HEK293T (cell line): ENCODE measurements around the gene PAPPA2.

Experiments used
- ARNT ChIP-seq: fragments of 450-650 bp; IDR thresholded peaks from 2 replicates; pipeline ENCODE4 v1.6.1; 2017; ENCODE audit warnings: mild to moderate bottlenecking
- BHLHE40 ChIP-seq: fragments of 450-650 bp; IDR thresholded peaks from 2 replicates; pipeline ENCODE4 v1.6.1; 2016; ENCODE audit warnings: mild to moderate bottlenecking, moderate library complexity, borderline replicate concordance
- CTBP1 ChIP-seq: fragments of 450-650 bp; IDR thresholded peaks from 2 replicates; pipeline ENCODE4 v1.6.1; 2016; ENCODE audit warnings: borderline replicate concordance
- ELF4 ChIP-seq: fragments of 450-650 bp; IDR thresholded peaks from 2 replicates; pipeline ENCODE4 v1.6.1; 2017; ENCODE audit warnings: antibody characterized with exemption
- FOXA1 ChIP-seq: fragments of 450-650 bp; IDR thresholded peaks from 2 replicates; pipeline ENCODE4 v1.6.1; 2016; ENCODE audit warnings: mild to moderate bottlenecking
- FOXM1 ChIP-seq: fragments of 450-650 bp; IDR thresholded peaks from 2 replicates; pipeline ENCODE4 v1.6.1; 2017; ENCODE audit warnings: mild to moderate bottlenecking, borderline replicate concordance
- NFRKB ChIP-seq: fragments of 450-650 bp; IDR thresholded peaks from 2 replicates; pipeline ENCODE4 v1.6.1; 2016; ENCODE audit warnings: mild to moderate bottlenecking, moderate library complexity
- PKNOX1 ChIP-seq: fragments of 450-650 bp; IDR thresholded peaks from 2 replicates; pipeline ENCODE4 v1.6.1; 2016
- SP1 ChIP-seq: fragments of 450-650 bp; IDR thresholded peaks from 2 replicates; pipeline ENCODE4 v1.6.1; 2017
- SUZ12 ChIP-seq: fragments of 450-650 bp; IDR thresholded peaks from 2 replicates; pipeline ENCODE4 v1.6.1; 2016; ENCODE audit warnings: mild to moderate bottlenecking
- TARDBP ChIP-seq: fragments of 450-650 bp; IDR thresholded peaks from 2 replicates; pipeline ENCODE4 v1.6.1; 2016

DNA sequence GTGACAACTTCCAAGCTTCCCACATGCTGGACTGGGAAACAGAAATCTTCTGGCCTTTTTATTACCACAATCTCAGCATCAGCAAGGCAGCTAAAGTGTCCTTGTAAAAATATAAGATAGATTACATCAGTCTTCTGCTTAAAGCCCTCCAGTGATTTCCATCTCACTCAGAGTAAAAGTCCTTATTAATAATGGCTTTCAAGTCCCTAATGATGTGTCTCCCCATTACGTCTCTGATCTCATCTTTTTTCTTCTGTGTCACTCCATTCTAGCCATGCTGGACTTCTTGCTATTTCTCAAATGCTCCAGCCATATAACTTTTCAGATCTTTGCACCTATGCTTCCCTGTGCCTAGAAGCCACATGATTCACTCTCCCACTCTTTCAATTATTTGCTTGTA is 22.1 kb downstream of the PAPPA2 start:
- TF ChIP-seq TARDBP (no peak), FOXA1 (no peak), BHLHE40 (no peak), ARNT (no peak), FOXM1 (no peak), NFRKB (no peak), PKNOX1 (no peak), ELF4 (no peak), SP1 (no peak), SUZ12 (no peak), CTBP1 (no peak)
